K562 (cell line): Measurements from ENCODE around the gene ZSWIM6. TPM values are rescaled to one million over a fixed set of nuclear protein-coding genes. Genes with fewer than 3 reads are reported as not detected.

Experiments
- ATAC-seq: fragments of 200-7000 bp; cut with Tn5 transposase; 3 replicates; pipeline ENCODE4 v1.9.1; 2020; ENCODE audit warnings: moderate library complexity
- BruUV-seq: library from RNA; stranded (reverse); fragments of 400-500 nt; replicated peaks from 2 replicates; lab custom pipeline; 2021; lab: Mats Ljungman, UMichigan
- CTCF ChIA-PET: fragments of 300-600 bp; formaldehyde crosslinking; extraction: SDS; loops from one replicate; lab custom pipeline; 2021; ENCODE audit warnings: low intra/inter-chr PET ratio; lab: Yijun Ruan, JAX
- POLR2A ChIA-PET: fragments of 300-600, 350-650 bp; sonication (Branson Sonifier 250); formaldehyde crosslinking; extraction: SDS; loops from one replicate; lab custom pipeline; 2021; ENCODE audit warnings: antibody characterized with exemption, inconsistent platforms; lab: Yijun Ruan, JAX
- DNase-seq, 4 experiments: peaks; one replicate each; pipeline versions ENCODE4 v3.0.0 to v3.0.0-alpha.2; 2011 to 2018; ENCODE audit warnings: low spot score in 3 of 4, mixed read lengths in 3 of 4; ENCODE audit errors: extremely low read depth in 1 of 4
- FAIRE-seq: peaks from 2 replicates; lab custom pipeline; 2011; peaks lifted over from hg19 to GRCh38; lab: Jason Lieb, UNC
- H2AFZ ChIP-seq: 2 replicates; pipeline ENCODE4 v1.6.0; 2011; ENCODE audit warnings: low read depth, low read length, control low read depth, inconsistent platforms
- H3K27ac ChIP-seq: fragments of 200-600 bp; 3 replicates; pipeline ENCODE4 v1.8.0; 2011; ENCODE audit warnings: low read depth, mild to moderate bottlenecking, control low read depth, inconsistent platforms, low read length, moderate library complexity, mixed read lengths; ENCODE audit errors: extremely low read depth
- H3K27me3 ChIP-seq, 2 experiments: fragments of 300-600 bp in 1 of 2; 2 replicates in 1 of 2; 3 replicates in 1 of 2; pipeline versions ENCODE4 v1.6.0 to v1.8.0; 2011; ENCODE audit warnings: inconsistent platforms in 2 of 2, low read length in 2 of 2, mild to moderate bottlenecking in 1 of 2, mixed read lengths in 1 of 2, moderate library complexity in 1 of 2; ENCODE audit not compliant: control insufficient read depth in 2 of 2, insufficient read depth in 2 of 2
- H3K36me3 ChIP-seq: fragments of 300-600 bp; 3 replicates; pipeline ENCODE4 v1.8.0; 2011; ENCODE audit warnings: mild to moderate bottlenecking, low read length, inconsistent platforms; ENCODE audit not compliant: control insufficient read depth, insufficient read depth
- H3K4me1 ChIP-seq, 2 experiments: fragments of 200-600 bp in 1 of 2; replicated peaks in 1 of 2; 2 replicates in 1 of 2; 3 replicates in 1 of 2; pipeline versions ENCODE4 v1.5.1 to v1.8.0; 2011; ENCODE audit warnings: inconsistent platforms in 2 of 2, low read length in 2 of 2, mild to moderate bottlenecking in 1 of 2, mixed read lengths in 1 of 2, moderate library complexity in 1 of 2; ENCODE audit not compliant: control insufficient read depth in 2 of 2, insufficient read depth in 2 of 2
- H3K4me2 ChIP-seq: 2 replicates; pipeline ENCODE4 v1.6.1; 2011; ENCODE audit warnings: low read length, control low read depth, inconsistent platforms, mixed read lengths; ENCODE audit not compliant: insufficient read depth
- H3K4me3 ChIP-seq: fragments of 200-600 bp; sonication (generic), shearing (Covaris generic); 2 replicates; pipeline ENCODE4 v1.5.1; 2016; ENCODE audit warnings: control low read depth, inconsistent platforms
- H3K79me2 ChIP-seq: fragments of 200-600 bp; 3 replicates; pipeline ENCODE4 v1.8.0; 2011; ENCODE audit warnings: low read length, inconsistent platforms; ENCODE audit not compliant: control insufficient read depth, insufficient read depth
- H3K9ac ChIP-seq, 2 experiments: 2 replicates each; pipeline versions ENCODE4 v1.6.0 to v1.6.1; 2011; ENCODE audit warnings: low read depth in 2 of 2, low read length in 2 of 2, control low read depth in 1 of 2, inconsistent platforms in 1 of 2, mild to moderate bottlenecking in 1 of 2, mixed read lengths in 1 of 2; ENCODE audit not compliant: insufficient read depth in 1 of 2
- H3K9me1 ChIP-seq: one replicate; pipeline ENCODE4 v1.6.0; 2011; ENCODE audit warnings: inconsistent platforms, mild to moderate bottlenecking, low read length, moderate library complexity; ENCODE audit not compliant: control insufficient read depth, insufficient read depth
- H3K9me3 ChIP-seq: replicated peaks from 2 replicates; pipeline ENCODE4 v1.5.1; 2011; ENCODE audit warnings: low read depth, low read length, inconsistent platforms; ENCODE audit not compliant: control insufficient read depth, insufficient read depth
- H4K20me1 ChIP-seq: replicated peaks from 2 replicates; pipeline ENCODE4 v1.6.1; 2011; ENCODE audit warnings: low read length, inconsistent platforms, mixed read lengths; ENCODE audit not compliant: control insufficient read depth, insufficient read depth
- AFF1 ChIP-seq, 2 experiments: fragments of 450-650 bp; IDR thresholded peaks; 2 replicates each; pipeline ENCODE4 v1.6.1; 2018; ENCODE audit warnings: mild to moderate bottlenecking in 2 of 2, low read depth in 1 of 2; ENCODE audit not compliant: partially characterized antibody in 2 of 2
- ATF2 ChIP-seq: sonication (generic); formaldehyde crosslinking; IDR thresholded peaks from 2 replicates; pipeline ENCODE4 v1.8.1; 2022; ENCODE audit warnings: missing genetic modification reagents
- BRD4 ChIP-seq: fragments of 200-600 bp; sonication (generic); IDR thresholded peaks from 2 replicates; pipeline ENCODE4 v1.6.1; 2017; ENCODE audit warnings: inconsistent platforms
- CGGBP1 ChIP-seq: fragments of 250-450 bp; sonication (Bioruptor Pico); IDR thresholded peaks from 2 replicates; pipeline ENCODE4 v1.9.0; 2021; ENCODE audit warnings: mild to moderate bottlenecking
- ESRRB ChIP-seq: fragments of 250-450 bp; sonication (Bioruptor Pico); IDR thresholded peaks from 2 replicates; pipeline ENCODE4 v1.5.0; 2020; ENCODE audit warnings: mild to moderate bottlenecking, moderate library complexity, borderline replicate concordance
- EZH2 ChIP-seq: IDR thresholded peaks from 2 replicates; pipeline ENCODE4 v1.6.1; 2012; ENCODE audit warnings: low read depth, mild to moderate bottlenecking, inconsistent platforms, low read length, borderline replicate concordance
- ILF3 ChIP-seq: fragments of 450-650 bp; IDR thresholded peaks from 2 replicates; pipeline ENCODE4 v1.6.1; 2018; ENCODE audit warnings: antibody characterized with exemption, mild to moderate bottlenecking, moderate library complexity, borderline replicate concordance
- L3MBTL2 ChIP-seq: fragments of 450-650 bp; IDR thresholded peaks from 2 replicates; pipeline ENCODE4 v1.6.1; 2016; ENCODE audit warnings: mild to moderate bottlenecking, moderate library complexity
- RB1 ChIP-seq: fragments of 450-650 bp; IDR thresholded peaks from 2 replicates; pipeline ENCODE4 v1.6.1; 2017; ENCODE audit warnings: low read depth, mild to moderate bottlenecking
- TBL1XR1 ChIP-seq, 2 experiments: IDR thresholded peaks; 2 replicates each; pipeline ENCODE4 v1.6.1; 2012; ENCODE audit warnings: improper control_type of control experiment in 2 of 2, low read length in 2 of 2, mild to moderate bottlenecking in 1 of 2
- WHSC1 ChIP-seq: IDR thresholded peaks from one replicate; pipeline ENCODE4 v1.6.1; 2012; ENCODE audit warnings: low read length, control low read depth, inconsistent platforms
- ZNF518B ChIP-seq: fragments of 250-450 bp; sonication (Bioruptor Pico); IDR thresholded peaks from 2 replicates; pipeline ENCODE4 v1.5.0; 2021; ENCODE audit warnings: mild to moderate bottlenecking, moderate library complexity
- WGBS: fragments of 100-300 bp; shearing (Covaris generic); methylation state at CpG from one replicate; pipeline ENCODE4 v1.1.6; 2016; ENCODE audit warnings: low coverage, mixed read lengths; ENCODE audit not compliant: insufficient coverage; ENCODE audit errors: missing lambda C conversion rate; 5-methylcytosine and 5-hydroxymethylcytosine counted together
- in situ Hi-C: fragments of 300-500 bp; cut with MboI; formaldehyde crosslinking; loops from 4 replicates; pipeline ENCODE4 v1.15.0; 2018; ENCODE audit warnings: inconsistent platforms, mixed read lengths
- intact Hi-C: fragments of 100-400 bp; cut with micrococcal nuclease; formaldehyde crosslinking; loops from 2 replicates; pipeline ENCODE4 v1.14.2; 2022
- polyA plus RNA-seq, 8 experiments: library from polyadenylated mRNA; depleted of rRNA in 4 of 8; stranded (reverse) in 5 of 8; unstranded in 3 of 8; fragments of >200 nt; fragmentation: Nextera tagmentation in 2 of 8; fragmentation: Illumina TruSeq in 1 of 8; extraction: Ambion mirVana in 2 of 8; extraction: Trizol in 1 of 8; gene quantifications; 2 replicates each; pipeline versions ENCODE4 v1.2.1 to v1.2.3, GENCODE V29; 2011 to 2014; ENCODE audit warnings: inconsistent platforms in 1 of 8, missing spikeins in 1 of 8
- total RNA-seq, 7 experiments: library from RNA; depleted of rRNA in 6 of 7; stranded (reverse); fragments of >200 nt in 6 of 7; fragmentation: Illumina TruSeq in 2 of 7; extraction: Trizol in 2 of 7; gene quantifications; 2 replicates each; pipeline versions ENCODE4 v1.2.1 to v1.2.3, GENCODE V29; 2011 to 2021; ENCODE audit warnings: low replicate concordance in 1 of 7

ZSWIM6 gene
- total and polyA plus RNA-seq, 9 of the 15 experiments (the other 6 are each of a cell fraction or from before 2014, with no cell fraction given): 0.81 to 3.2 (median 2.0) TPM

- TF ChIP-seq RB1: no peak
- no peak for TF ChIP-seq L3MBTL2
- no peak for TF ChIP-seq ZNF518B (CRISPR knock-in tag)
- TF ChIP-seq TBL1XR1 (IDR thresholded peaks at IDR 0.05; ENCODE audit: low read length in 2 of 2): no peak
Measured at GRCh38 chr5:61463596-61463995, 131.5 kb downstream of the ZSWIM6 start (continued).

GRCh38 chr5:61464512-61464911 lies 132.5 kb downstream of the ZSWIM6 start:
- no peaks in the 10 kb centered on the region for H3K9me1 ChIP-seq
- no peak for DNase-seq
- intact Hi-C loops (no loop called here), in situ Hi-C loops (no loop called here)
- H3K4me2 ChIP-seq: no peak overlapping the region
- POLR2A ChIA-PET: interaction anchor here (1.0 kb wide), 1 partner anchor 73 kb away, joined by 3 read pairs; no protein-coding TSS in a partner anchor
- no peaks in the 10 kb centered on the region for H3K4me1 ChIP-seq
- no peak overlapping the region for H2AFZ ChIP-seq
- no peak for FAIRE-seq
- H3K79me2 ChIP-seq: no peaks in the 10 kb centered on the region
- H3K27me3 ChIP-seq: no peaks in the 10 kb centered on the region
- no peak overlapping the region for H3K27ac ChIP-seq
- CTCF ChIA-PET: no interaction called here
- ATAC-seq: no peak
- no peaks in the 10 kb centered on the region for H3K36me3 ChIP-seq
- H3K4me3 ChIP-seq: no peak overlapping the region
- no TSS peak for BruUV-seq
- H3K9ac ChIP-seq: no peak overlapping the region
- H4K20me1 ChIP-seq: 0 out of 2 replicates have a peak, but pooled peaks cover 5% of the 10 kb centered on the region
- H3K9me3 ChIP-seq: no peaks in the 10 kb centered on the region
- 4% methylated on average over 4 of the region's 4 CpGs for WGBS
- TF ChIP-seq CGGBP1 (CRISPR knock-in tag) (no peak), ILF3 (no peak), ATF2 (CRISPR knock-in tag) (no peak), BRD4 (no peak), ESRRB (CRISPR knock-in tag) (no peak), EZH2 (no peak), WHSC1 (no peak), AFF1 (IDR thresholded peaks at IDR 0.05; ENCODE audit: low read depth in 1 of 2, partially characterized antibody in 2 of 2) (no peak)
